T47D (cell line): ENCODE results near the gene CAP2.

Source experiments
- DNase-seq, 2 experiments: peaks; one replicate each; pipeline versions ENCODE4 v3.0.0 to v3.0.0-alpha.2; 2011 to 2012; ENCODE audit warnings: low read depth in 1 of 2, low spot score in 1 of 2
- JUND ChIP-seq: IDR thresholded peaks from 2 replicates; pipeline ENCODE4 v1.6.1; 2012; ENCODE audit warnings: low read depth
- in situ Hi-C: cut with HindIII; loops from 2 replicates; pipeline ENCODE4 v1.10.0; 2016; ENCODE audit warnings: low sequenced_read_pairs, low pct_unique_long_range_greater_than_20kb

CAP2 gene

GRCh38 chr6:17456711-17457110, 63.3 kb downstream of the CAP2 start:
- in situ Hi-C loops: no loop called here
- no peak for TF ChIP-seq JUND
- no peak for DNase-seq

DNA sequence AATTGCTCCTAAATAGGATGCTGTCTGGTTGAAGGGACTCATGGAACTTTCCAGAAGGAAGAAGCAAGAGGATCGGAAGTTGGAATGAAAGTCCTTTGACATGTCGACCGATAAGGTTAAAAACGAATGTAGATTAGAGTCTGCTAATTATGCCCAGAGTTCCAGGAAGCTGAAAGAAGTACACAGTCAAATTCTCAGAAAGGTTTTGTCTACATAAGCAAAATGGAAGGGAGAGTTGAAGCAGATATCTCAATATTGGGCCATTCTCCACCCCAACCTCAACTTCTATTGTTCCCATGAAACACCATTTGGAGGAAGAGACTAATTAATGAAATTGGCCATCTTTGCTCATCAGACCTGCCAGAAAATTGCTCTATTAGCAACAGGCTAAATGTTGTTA, 64.0 kb downstream of the CAP2 start:
- in situ Hi-C loops: no loop called here
- TF ChIP-seq JUND: no peak
- no peak for DNase-seq

- TF ChIP-seq JUND: no peak
- no peak for DNase-seq
- in situ Hi-C loops: no loop called here
Observed at GRCh38 chr6:17457956-17458355, 64.6 kb downstream of the CAP2 start.

DNA sequence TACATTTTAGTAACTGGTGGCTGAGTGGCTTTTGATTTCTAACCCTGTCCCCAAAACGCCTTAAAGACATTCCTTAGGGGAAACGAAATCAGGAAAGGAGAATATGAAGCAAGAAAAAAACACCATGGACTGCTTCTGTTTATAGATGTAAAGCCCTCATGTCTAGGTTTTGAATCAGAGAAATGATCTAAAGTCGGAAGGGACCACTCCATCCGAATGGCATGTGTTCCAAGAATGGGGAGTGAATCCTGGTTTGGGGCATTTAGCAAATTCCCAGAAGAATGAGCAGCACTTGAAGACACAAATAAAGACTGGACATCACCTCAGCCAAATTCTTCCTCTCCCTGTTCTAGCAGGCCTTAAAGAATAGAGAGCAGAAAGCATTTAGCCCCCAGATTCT, 65.6 kb downstream of the CAP2 start:
- in situ Hi-C loops: no loop called here
- TF ChIP-seq JUND: no peak
- no peak for DNase-seq

- DNase-seq: no peak
- in situ Hi-C loops: no loop called here
- no peak for TF ChIP-seq JUND
Observed at GRCh38 chr6:17460862-17461261, 67.5 kb downstream of the CAP2 start.

DNA sequence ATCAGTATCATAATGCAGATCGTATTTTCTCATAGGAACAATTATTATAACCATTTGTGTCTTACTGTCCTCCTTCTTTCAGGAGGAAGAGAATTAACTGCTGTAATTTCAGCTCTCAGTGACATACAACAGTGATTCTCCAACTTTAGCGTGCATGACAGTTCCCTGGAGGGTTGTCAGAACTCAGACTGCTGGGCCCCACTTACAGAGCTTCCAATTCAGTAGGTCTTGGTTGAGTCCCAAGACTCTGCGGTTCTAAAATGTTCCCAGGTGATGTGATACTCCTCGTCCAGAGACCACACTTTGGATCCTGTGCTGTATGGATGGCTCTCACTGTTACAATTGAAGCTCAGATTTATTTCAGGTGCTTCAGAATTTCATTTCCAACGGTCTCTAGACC, 72.8 kb downstream of the CAP2 start:
- no peak for DNase-seq
- TF ChIP-seq JUND: no peak
- in situ Hi-C loops: no loop called here

DNA sequence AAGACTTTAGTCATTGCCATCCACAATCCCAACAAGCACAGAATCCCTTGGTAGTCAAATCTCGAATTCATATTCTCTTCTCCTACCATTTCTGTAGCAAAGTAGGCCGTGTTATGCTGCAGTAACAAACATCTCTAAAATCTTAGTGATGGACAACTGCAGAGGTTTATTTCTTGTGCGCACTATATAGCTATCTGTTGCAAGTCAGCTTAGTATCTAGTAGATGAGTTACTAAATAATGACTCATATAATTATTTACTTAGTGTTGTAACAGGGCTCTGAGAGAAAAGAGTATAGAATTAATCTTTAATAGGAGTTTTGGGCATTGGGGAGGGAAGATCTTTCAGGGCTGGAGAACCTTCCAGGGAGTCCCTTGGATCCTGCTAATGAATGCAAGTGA, 73.3 kb downstream of the CAP2 start:
- DNase-seq: no peak
- no peak for TF ChIP-seq JUND
- in situ Hi-C loops: no loop called here

GRCh38 chr6:17469006-17469832, 75.8 kb downstream of the CAP2 start:
- DNase-seq: peak in 1 of 2 experiments; percentile 46
- in situ Hi-C loops: no loop called here
- no peak for TF ChIP-seq JUND

- no peak for DNase-seq
- TF ChIP-seq JUND: no peak
- in situ Hi-C loops: no loop called here
Observed at GRCh38 chr6:17470202-17470937, 77.0 kb downstream of the CAP2 start.

DNA sequence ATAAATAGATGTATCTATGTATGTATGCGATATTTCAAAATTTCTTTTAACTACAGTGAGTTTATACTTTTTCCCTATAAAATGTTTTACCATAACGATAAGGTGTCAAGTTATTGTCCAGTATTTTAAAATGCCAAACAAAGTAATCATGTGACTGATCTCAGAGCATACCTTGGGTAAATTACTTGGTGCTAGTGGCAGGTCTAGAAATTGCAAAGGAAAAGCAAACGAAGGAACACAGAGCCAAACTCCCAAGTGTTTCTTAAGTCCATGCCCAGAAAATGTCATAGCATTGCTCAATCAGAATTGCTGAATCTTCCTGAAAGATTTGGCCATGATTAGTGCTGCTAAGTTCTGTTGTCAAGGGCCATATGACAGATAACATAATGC, 77.5 kb downstream of the CAP2 start:
- peak in 1 of 2 experiments; percentile 79 for DNase-seq
- in situ Hi-C loops: no loop called here
- TF ChIP-seq JUND: 0 out of 2 replicates have a peak, but pooled peaks have one; percentile 23

DNA sequence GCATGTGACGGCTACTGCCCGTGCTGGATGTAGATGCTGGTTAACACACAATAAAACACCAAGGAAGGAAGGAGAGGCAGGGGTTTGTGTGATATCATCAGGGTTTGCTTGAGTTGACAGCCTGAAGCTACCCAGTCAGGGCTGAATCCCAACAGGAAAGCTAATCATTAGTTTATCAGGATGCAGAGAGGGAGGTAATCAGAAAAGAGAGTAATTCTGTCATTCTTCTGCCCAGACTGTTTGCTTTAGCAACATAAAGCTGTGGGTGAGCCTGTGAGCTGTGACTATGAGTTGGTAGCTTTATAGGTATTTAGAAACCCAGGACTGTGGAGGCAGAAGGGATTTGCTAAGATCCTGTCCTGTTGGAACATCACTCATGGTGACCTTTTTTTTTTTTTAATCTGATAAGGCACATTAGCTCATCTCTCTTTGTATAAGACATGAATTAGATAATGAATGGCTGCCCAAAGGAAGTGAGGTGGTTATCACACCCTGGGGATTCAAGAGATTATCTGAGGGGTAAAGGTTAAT, 79.3 kb downstream of the CAP2 start:
- no peak; the same call in 1 of the 2 replicates for TF ChIP-seq JUND
- in situ Hi-C loops: no loop called here
- DNase-seq: peak in 1 of 2 experiments; percentile 65

DNA sequence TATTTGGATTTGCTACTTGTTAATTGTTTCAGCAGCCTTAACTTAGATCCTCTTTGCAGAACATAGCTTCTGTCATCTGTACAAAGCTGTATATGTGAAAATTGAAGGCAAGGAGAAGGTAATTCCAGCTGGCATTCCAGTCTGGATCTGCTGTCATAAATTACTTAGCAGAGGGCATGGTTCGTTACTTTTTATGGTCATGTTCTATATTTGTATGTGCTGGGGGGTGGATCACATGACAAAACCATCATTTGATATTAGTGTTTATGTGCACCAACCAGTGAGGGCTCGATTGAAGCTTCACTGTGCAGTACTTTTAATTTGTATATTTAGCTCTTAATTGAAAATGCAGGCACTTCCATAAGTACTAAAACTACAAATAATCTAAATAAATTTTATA, 80.2 kb downstream of the CAP2 start:
- DNase-seq: no peak
- no peak for TF ChIP-seq JUND
- in situ Hi-C loops: no loop called here

DNA sequence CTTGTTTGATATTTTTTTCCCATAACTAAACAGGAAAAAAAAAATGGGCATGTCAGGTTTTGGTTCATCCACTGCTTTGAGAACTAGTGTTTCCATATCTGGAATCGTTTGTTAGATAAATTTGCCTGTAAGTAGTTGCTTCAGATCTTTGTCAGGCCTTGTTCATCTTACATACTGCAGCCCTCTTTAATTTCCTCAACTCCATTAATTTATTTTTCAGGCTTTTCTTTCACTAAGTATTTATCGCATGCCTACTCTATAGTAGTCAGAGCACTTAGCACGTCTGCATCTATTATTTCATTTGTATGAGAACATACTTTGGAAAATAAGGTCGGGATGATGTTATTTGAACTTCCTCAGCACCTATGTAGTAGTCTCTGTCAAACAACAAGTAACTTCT, 80.9 kb downstream of the CAP2 start:
- TF ChIP-seq JUND: no peak
- in situ Hi-C loops: no loop called here
- DNase-seq: no peak
